ENCODE results near the gene TFB1M. TPM values are rescaled to one million over a fixed set of nuclear protein-coding genes. Genes with fewer than 3 reads are reported as not detected.
"Not testable (repeated sequence)": the region's sequence is repeated elsewhere in the genome, so short reads cannot be mapped to it uniquely, and the experiment has no call there.

Gene TFB1M
- total RNA-seq: 10 to 100 TPM in 1 of 2 donors, 1 to 10 TPM in 1; 6.6 to 11.0 TPM

GRCh38 chr6:155314092-155314772 lies at the start of gene TFB1M:
TFB1M (minus strand) TSS chr6:155314484; CDS start chr6:155314428, 56 bp downstream.
- Histone ChIP-seq H3K27me3 (replicated peaks; ENCODE audit: insufficient read depth) (no peaks in the 10 kb centered on the region), H3K9me3 (no peaks in the 10 kb centered on the region), H3K27ac (peak within 1 kb of the TSS; percentile 72), H3K4me1 (ENCODE audit: control insufficient read depth in 1 of 2, low read depth in 2 of 2) (peaks cover 0 to 10% of the 10 kb centered on the region in 2 donors), H3K4me3 (peak within 1 kb of the TSS; percentile 89), H3K36me3 (peaks cover under 1% of the 10 kb centered on the region)
- no peak for TF ChIP-seq CTCF (IDR thresholded peaks at IDR 0.05)
- ATAC-seq (ENCODE audit: insufficient number of reproducible peaks, low FRiP score, low read depth) (peak; percentile 92), DNase-seq (ENCODE audit: low spot score) (peak; percentile 93)

- H3K4me3 ChIP-seq; H3K27ac ChIP-seq; H3K4me1 ChIP-seq (ENCODE audit: control insufficient read depth in 1 of 2, low read depth in 2 of 2); H3K27me3 ChIP-seq (replicated peaks; ENCODE audit: insufficient read depth); H3K9me3 ChIP-seq; H3K36me3 ChIP-seq; ATAC-seq (ENCODE audit: insufficient number of reproducible peaks, low FRiP score, low read depth); DNase-seq (ENCODE audit: low spot score): not testable (repeated sequence)
Observed at GRCh38 chr6:155364021-155364420, 49.7 kb upstream of the TFB1M start.

GRCh38 chr6:155362968-155363632 lies 48.8 kb upstream of the TFB1M start:
- H3K36me3 ChIP-seq; H3K27ac ChIP-seq; H3K4me3 ChIP-seq; H3K4me1 ChIP-seq (ENCODE audit: control insufficient read depth in 1 of 2, low read depth in 2 of 2); ATAC-seq (ENCODE audit: insufficient number of reproducible peaks, low FRiP score, low read depth); DNase-seq (ENCODE audit: low spot score); H3K27me3 ChIP-seq (replicated peaks; ENCODE audit: insufficient read depth); H3K9me3 ChIP-seq: not testable (repeated sequence)

- ATAC-seq (ENCODE audit: insufficient number of reproducible peaks, low FRiP score, low read depth): no peak
- H3K27ac ChIP-seq: no peak overlapping the region
- H3K27me3 ChIP-seq (replicated peaks; ENCODE audit: insufficient read depth): no peaks in the 10 kb centered on the region
- no peaks in the 10 kb centered on the region for H3K4me1 ChIP-seq (ENCODE audit: control insufficient read depth in 1 of 2, low read depth in 2 of 2)
- no peak overlapping the region for H3K4me3 ChIP-seq
- no peak for DNase-seq (ENCODE audit: low spot score)
- no peak for TF ChIP-seq CTCF (IDR thresholded peaks at IDR 0.05)
- no peaks in the 10 kb centered on the region for H3K36me3 ChIP-seq
- peaks cover 18% of the 10 kb centered on the region for H3K9me3 ChIP-seq
Observed at GRCh38 chr6:155354167-155354566, 39.9 kb upstream of the TFB1M start.

- Histone ChIP-seq H3K9me3 (peaks cover 18% of the 10 kb centered on the region), H3K27ac (no peak overlapping the region), H3K36me3 (no peaks in the 10 kb centered on the region), H3K27me3 (replicated peaks; ENCODE audit: insufficient read depth) (no peaks in the 10 kb centered on the region), H3K4me1 (ENCODE audit: control insufficient read depth in 1 of 2, low read depth in 2 of 2) (no peaks in the 10 kb centered on the region), H3K4me3 (no peak overlapping the region)
- ATAC-seq (ENCODE audit: insufficient number of reproducible peaks, low FRiP score, low read depth) (no peak), DNase-seq (ENCODE audit: low spot score) (no peak)
- TF ChIP-seq CTCF (IDR thresholded peaks at IDR 0.05): no peak
Observed at GRCh38 chr6:155352811-155353210, 38.5 kb upstream of the TFB1M start.

GRCh38 chr6:155352130-155352420 lies 37.8 kb upstream of the TFB1M start:
- Histone ChIP-seq H3K36me3 (no peaks in the 10 kb centered on the region), H3K4me3 (no peak overlapping the region), H3K27ac (no peak overlapping the region), H3K4me1 (ENCODE audit: control insufficient read depth in 1 of 2, low read depth in 2 of 2) (no peaks in the 10 kb centered on the region), H3K27me3 (replicated peaks; ENCODE audit: insufficient read depth) (no peaks in the 10 kb centered on the region), H3K9me3 (peaks cover 18% of the 10 kb centered on the region)
- TF ChIP-seq CTCF (IDR thresholded peaks at IDR 0.05): no peak
- ATAC-seq (ENCODE audit: insufficient number of reproducible peaks, low FRiP score, low read depth) (no peak), DNase-seq (ENCODE audit: low spot score) (no peak)
